ENCODE data around the gene TSPAN18. TPM values are rescaled to one million over a fixed set of nuclear protein-coding genes. Genes with fewer than 3 reads are reported as not detected.

The TSPAN18 gene
- total and polyA plus RNA-seq, 2 of the 8 experiments (the other 6 are each of a cell fraction or from before 2014, with no cell fraction given), result 5.2 to 10.2 TPM

DNA sequence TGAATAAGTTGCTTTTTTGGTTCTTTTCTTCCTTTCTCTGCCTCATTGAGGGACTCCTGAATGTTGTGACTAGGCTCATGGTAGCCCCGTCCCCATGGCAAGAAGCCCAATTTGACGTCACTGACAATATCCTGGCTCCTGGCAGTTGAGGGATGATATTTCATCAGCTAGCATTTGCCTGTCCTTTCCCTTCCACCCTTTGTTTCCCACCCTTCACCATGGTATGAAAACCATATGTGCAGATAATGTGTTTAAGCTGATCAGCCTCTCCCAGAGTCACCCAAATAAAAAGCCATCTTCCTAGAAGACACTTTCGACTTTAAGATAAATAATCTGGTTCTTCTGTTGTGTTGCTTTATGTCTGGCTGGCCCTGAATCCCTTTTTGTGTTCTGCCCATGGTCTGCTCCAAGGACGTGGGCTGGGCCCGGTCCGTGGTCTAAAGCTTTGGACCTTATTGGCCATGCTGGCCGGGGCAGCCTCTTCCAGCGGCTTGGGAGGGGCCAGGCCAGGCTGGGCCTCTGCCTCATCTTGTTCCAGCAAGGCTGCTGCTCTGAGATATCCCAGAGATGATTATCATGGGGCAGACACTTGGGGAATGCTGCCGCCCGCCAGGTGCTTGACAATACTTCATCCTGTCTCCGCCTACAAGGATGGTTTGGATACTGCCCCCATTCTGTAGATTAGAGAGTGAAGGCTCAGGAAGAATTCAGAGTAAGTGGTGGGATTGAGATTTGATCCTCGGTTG, 5.1 kb downstream of the TSPAN18 start:
- H3K27me3 ChIP-seq (replicated peaks in 1 of 4; ENCODE audit: control insufficient read depth in 3 of 4, extremely low read depth in 1 of 4, insufficient read depth in 3 of 4, low read length in 3 of 4), result peaks cover 23 to 66% (median 53%) of the 10 kb centered on the region in 4 experiments
- no peaks in the 10 kb centered on the region; the same call in 1 of the 2 replicates for H3K79me1 ChIP-seq (ENCODE audit: low read depth, low read length)
- no peaks in the 10 kb centered on the region for H3K9me3 ChIP-seq (ENCODE audit: insufficient read depth in 2 of 2, low read depth in 1 of 2, low read length in 1 of 2)
- no peak overlapping the region for H2BK120ac ChIP-seq (replicated peaks; ENCODE audit: low read depth, low read length)
- H3K36me3 ChIP-seq (ENCODE audit: control insufficient read depth in 2 of 4, insufficient read depth in 4 of 4, low read length in 3 of 4), result no peaks in the 10 kb centered on the region
- no peak overlapping the region for H2BK15ac ChIP-seq (ENCODE audit: low read length)
- no peak overlapping the region for H3K18ac ChIP-seq (ENCODE audit: extremely low read depth, low read length)
- no peak overlapping the region for H3K4ac ChIP-seq (replicated peaks; ENCODE audit: insufficient read length, low read depth, low read length)
- H2BK5ac ChIP-seq (ENCODE audit: low read depth, low read length), result no peak overlapping the region
- no peak overlapping the region for H3K14ac ChIP-seq (ENCODE audit: insufficient read length)
- no peak overlapping the region for H3K23ac ChIP-seq (ENCODE audit: insufficient read length)
- no peak for DNase-seq (ENCODE audit: low read depth in 1 of 2, low spot score in 2 of 2)
- ChIA-PET POLR2A (ENCODE audit: partially characterized antibody) (no interaction called here), CTCF (ENCODE audit: partially characterized antibody) (interaction anchor here (1.0 to 3.8 kb wide), 4 partner anchors 22 to 179 kb away, joined by 3 to 13 read pairs (median 7); no protein-coding TSS in a partner anchor)
- no peak overlapping the region for H4K8ac ChIP-seq (ENCODE audit: extremely low read depth, insufficient read depth, low read length)
- H2AK5ac ChIP-seq (ENCODE audit: low read depth, low read length), result no peak overlapping the region
- H3K27ac ChIP-seq (ENCODE audit: low read depth, low read length), result no peak overlapping the region
- H3K79me2 ChIP-seq (ENCODE audit: control insufficient read depth in 1 of 2, insufficient read depth in 2 of 2, low read length in 2 of 2), result no peaks in the 10 kb centered on the region
- H4K91ac ChIP-seq (replicated peaks; ENCODE audit: insufficient read length, low read length), result no peak overlapping the region
- H3K56ac ChIP-seq (replicated peaks; ENCODE audit: insufficient read length, low read depth, low read length), result no peak overlapping the region
- H3K23me2 ChIP-seq (ENCODE audit: low read depth, low read length), result peaks cover 3% of the 10 kb centered on the region
- H3K9ac ChIP-seq (replicated peaks in 1 of 4; ENCODE audit: extremely low read depth in 1 of 4, low read depth in 3 of 4, low read length in 3 of 4), result no peak overlapping the region; a peak in 1 of 7 replicates
- no peak overlapping the region for H2BK20ac ChIP-seq (ENCODE audit: low read length)
- peaks cover 3 to 12% of the 10 kb centered on the region in 2 experiments for H4K20me1 ChIP-seq (replicated peaks in 1 of 2; ENCODE audit: control insufficient read depth in 1 of 2, insufficient read depth in 2 of 2, low read length in 2 of 2)
- no peak for FAIRE-seq
- H3K4me3 ChIP-seq (ENCODE audit: extremely low read depth in 1 of 4, insufficient read depth in 2 of 4, low read depth in 3 of 4, low read length in 4 of 4), result no peak overlapping the region
- WGBS, 2 experiments (ENCODE audit: extremely low coverage in 1 of 2, insufficient coverage in 1 of 2, insufficient read length in 1 of 2, insufficient replicate concordance in 2 of 2, low coverage in 1 of 2, low lambda C conversion rate in 2 of 2, missing lambda C conversion rate in 1 of 2), result 72% methylated on average over 12 of the region's 12 CpGs; no CpG with 5 or more reads in 1 of the 2 experiments
- no peak overlapping the region for H2BK12ac ChIP-seq (ENCODE audit: low read depth, low read length)
- H4K5ac ChIP-seq (ENCODE audit: insufficient read length, low read depth, low read length), result no peak overlapping the region
- H2AFZ ChIP-seq (ENCODE audit: low read length), result no peak overlapping the region
- no peak overlapping the region for H3K4me2 ChIP-seq (ENCODE audit: insufficient read depth in 1 of 2, low read depth in 2 of 2, low read length in 2 of 2)
- H3K4me1 ChIP-seq (replicated peaks in 1 of 4; ENCODE audit: control insufficient read depth in 3 of 4, insufficient read depth in 4 of 4, low read length in 3 of 4), result peaks cover 21 to 37% (median 32%) of the 10 kb centered on the region in 4 experiments
- TF ChIP-seq NRF1 (IDR thresholded peaks at IDR 0.05; ENCODE audit: low read depth, low read length), result no peak
- TF ChIP-seq RXRA (IDR thresholded peaks at IDR 0.05; ENCODE audit: insufficient read depth, low read depth, low read length), result no peak
- TF ChIP-seq POLR2A (IDR thresholded peaks at IDR 0.05; ENCODE audit: control extremely low read depth in 1 of 2, low read depth in 2 of 2, low read length in 2 of 2), result no peak
- no peak for TF ChIP-seq HDAC2 (IDR thresholded peaks at IDR 0.05; ENCODE audit: borderline replicate concordance in 1 of 2, low read depth in 2 of 2, low read length in 2 of 2)
- no peak for TF ChIP-seq SRF (IDR thresholded peaks at IDR 0.05; ENCODE audit: low read depth, low read length)
- no peak for TF ChIP-seq NANOG (IDR thresholded peaks at IDR 0.05; ENCODE audit: insufficient read depth, low read depth, low read length, poor library complexity, severe bottlenecking)
- TF ChIP-seq GABPA (IDR thresholded peaks at IDR 0.05; ENCODE audit: borderline replicate concordance, insufficient read depth, low read length), result no peak
- no peak for TF ChIP-seq EGR1 (IDR thresholded peaks at IDR 0.05; ENCODE audit: borderline replicate concordance, low read depth, low read length)
- no peak for TF ChIP-seq RFX5 (IDR thresholded peaks at IDR 0.05; ENCODE audit: borderline replicate concordance, low read depth, low read length)
- TF ChIP-seq SP2 (IDR thresholded peaks at IDR 0.05; ENCODE audit: low read length), result no peak
- TF ChIP-seq TBP (IDR thresholded peaks at IDR 0.05; ENCODE audit: low read depth, low read length), result no peak
- no peak for TF ChIP-seq ATF3 (IDR thresholded peaks at IDR 0.05; ENCODE audit: insufficient read depth, low read depth, low read length)
